Adrenal gland (tissue), 12 donors: ENCODE measurements around the gene KRT31. TPM values are rescaled to one million over a fixed set of nuclear protein-coding genes. Genes with fewer than 3 reads are reported as not detected.
"Not testable (repeated sequence)": the region's sequence is repeated elsewhere in the genome, so short reads cannot be mapped to it uniquely, and the experiment has no call there.

Experiments used
- DNase-seq, 7 donors: peaks; one replicate each; pipeline ENCODE4 v3.0.0-alpha.2; 2019 to 2020
- H3K27ac ChIP-seq, 5 donors: fragments of 200-600 bp; sonication (generic) in 4 of 5; 1 replicate in 3 of 5; 2 replicates in 2 of 5; pipeline versions ENCODE4 v1.5.1 to v1.8.0; 2016 to 2020; ENCODE audit warnings: mild to moderate bottlenecking in 1 of 5
- H3K27me3 ChIP-seq: fragments of 200-600 bp; 2 replicates; pipeline ENCODE4 v1.8.0; 2021
- H3K36me3 ChIP-seq, 2 donors: fragments of 200-600 bp; replicated peaks in 1 of 2; 1 replicate in 1 of 2; 2 replicates in 1 of 2; pipeline versions ENCODE4 v1.5.1 to v1.8.0; 2018 to 2022
- H3K4me1 ChIP-seq, 2 donors: fragments of 200-600 bp; replicated peaks in 1 of 2; 1 replicate in 1 of 2; 2 replicates in 1 of 2; pipeline versions ENCODE4 v1.5.1 to v1.8.0; 2018 to 2021
- H3K4me3 ChIP-seq, 4 donors: fragments of 200-600 bp; sonication (generic) in 3 of 4; one replicate each; pipeline ENCODE4 v1.5.1; 2016 to 2018
- H3K9me3 ChIP-seq, 3 donors: fragments of 200-600 bp; sonication (generic) in 1 of 3; replicated peaks in 1 of 3; 1 replicate in 2 of 3; 2 replicates in 1 of 3; pipeline versions ENCODE4 v1.5.1 to v1.8.0; 2016 to 2021
- POLR2A ChIP-seq, 2 donors: fragments of 450-650 bp; IDR thresholded peaks; one replicate each; pipeline ENCODE4 v1.6.1; 2017; ENCODE audit warnings: antibody characterized with exemption in 2 of 2, mild to moderate bottlenecking in 2 of 2, moderate library complexity in 1 of 2
- WGBS, 4 donors: extraction: QIAGEN DNeasy Blood & Tissue Kit in 2 of 4; methylation state at CpG; one replicate each; pipeline versions ENCODE4 v1.1.5 to v1.1.7; 2013 to 2017; 5-methylcytosine and 5-hydroxymethylcytosine counted together
- intact Hi-C, 2 donors: fragments of 100-400 bp; cut with DNase I; formaldehyde crosslinking; loops; one replicate each; pipeline versions ENCODE4 v1.14.1 to v1.15.0; 2022 to 2023
- polyA plus RNA-seq, 3 donors: library from polyadenylated mRNA; stranded (reverse); fragments of 200-250 nt in 2 of 3; fragments of 350-450 nt in 1 of 3; fragmentation: Illumina TruSeq in 1 of 3; extraction: RNeasy Lipid Tissue Mini Kit (QIAGEN cat#74804) in 1 of 3; gene quantifications; one replicate each; pipeline ENCODE4 v1.2.3, GENCODE V29; 2013 to 2014
- total RNA-seq, 9 donors: library from RNA; depleted of rRNA in 4 of 9; stranded (reverse); fragments of >200 nt in 4 of 9; fragments of 120-200 nt in 1 of 9; fragmentation: NEBNext Ultra II Directional in 1 of 9; extraction: Animal tissue kit (Norgen Biotek cat#: 25700) in 1 of 9; gene quantifications; one replicate each; pipeline versions ENCODE4 v1.1.0 to v1.2.4, GENCODE V29; 2013 to 2023
- TF ChIP-seq, protein P1 (sequence below), 6 experiments: fragments of 450-650 bp in 4 of 6; fragments of 200-600 bp in 2 of 6; sonication (generic) in 1 of 6; IDR thresholded peaks; 1 replicate in 5 of 6; 2 replicates in 1 of 6; pipeline versions ENCODE4 v1.5.1 to v1.8.0; 2016 to 2021; ENCODE audit warnings: antibody characterized with exemption in 6 of 6, mild to moderate bottlenecking in 2 of 6, moderate library complexity in 1 of 6
- donor health status: healthy with polysubstance abuse.
- donor health status: Bipolar disorder and iron deficiency.
- donor health status: DM: yes; HTN: yes; CAD: no.
- donor health status: DM: no; HTN: no; CAD: no.
- donor health status: DM: no; HTN: no; CAD: no.
- donor health status: DM: yes; HTN: yes; CAD: no.

KRT31 gene
- total and polyA plus RNA-seq, 12 donors, result not detected

DNA sequence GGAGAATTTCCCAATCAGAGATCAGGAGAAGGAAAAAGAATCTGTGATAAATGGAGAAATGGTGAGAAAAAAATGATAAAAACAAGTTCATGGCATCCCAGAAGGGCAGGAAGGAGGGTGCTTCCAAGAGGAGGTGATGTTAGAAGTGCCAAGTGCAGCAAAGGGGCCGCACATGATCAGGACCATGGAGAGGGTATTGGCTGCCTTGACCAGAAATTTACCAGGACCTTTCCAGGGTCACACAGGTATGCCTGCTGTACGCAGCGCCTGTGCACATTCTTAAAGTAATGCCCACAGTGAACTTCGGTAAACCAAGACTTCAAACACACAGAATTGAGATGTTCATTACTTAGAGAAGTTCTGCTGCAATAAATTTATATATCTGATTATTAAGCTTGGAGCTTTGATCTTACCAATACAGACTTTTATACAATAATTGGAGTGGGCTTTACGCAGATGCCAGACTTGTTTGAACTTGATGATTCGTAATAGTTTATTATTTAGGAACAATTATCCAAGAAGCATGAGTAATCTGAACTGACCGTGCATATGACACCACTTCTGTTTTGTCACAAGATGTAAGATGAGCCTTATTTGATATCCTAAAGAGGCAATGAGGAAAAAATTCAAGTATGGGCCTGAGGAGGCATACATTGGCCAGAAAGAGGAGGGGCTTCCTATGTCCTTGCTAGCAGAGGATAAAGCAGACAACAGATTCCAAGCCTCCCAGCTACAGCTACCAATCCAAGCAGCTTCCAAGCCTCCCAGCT, 44.6 kb downstream of the KRT31 start:
- 72 to 81% (median 78%) methylated on average over 7 of the region's 7 CpGs for WGBS, 4 donors
- intact Hi-C loops, result no loop called here

DNA sequence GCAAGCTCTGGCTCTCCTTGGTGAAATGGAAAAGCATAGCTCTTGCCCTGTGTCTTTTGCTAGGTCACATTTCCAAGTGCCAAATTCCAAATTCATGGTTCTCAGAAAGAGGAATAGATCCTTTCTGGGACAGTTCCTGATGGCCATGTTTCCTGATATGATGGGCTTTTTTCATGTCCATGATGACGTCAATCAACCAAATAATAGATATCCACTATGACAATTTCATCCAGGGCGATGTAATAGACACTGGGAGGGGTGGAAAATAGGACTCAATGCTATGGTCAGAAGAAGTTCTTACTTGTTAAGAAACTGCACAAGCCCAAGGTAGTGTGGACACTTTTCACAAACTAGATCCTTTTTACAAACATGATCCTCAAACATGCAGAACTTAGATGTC, 46.2 kb downstream of the KRT31 start:
- no peak overlapping the region for H3K4me3 ChIP-seq
- H3K27ac ChIP-seq, result no peak overlapping the region
- no peak for DNase-seq
- no peaks in the 10 kb centered on the region for H3K36me3 ChIP-seq
- 76 to 84% (median 82%) methylated on average over 2 of the region's 2 CpGs for WGBS, 4 donors
- H3K27me3 ChIP-seq, result no peaks in the 10 kb centered on the region
- no peaks in the 10 kb centered on the region for H3K4me1 ChIP-seq
- no peaks in the 10 kb centered on the region for H3K9me3 ChIP-seq
- TF ChIP-seq, protein P1, sequence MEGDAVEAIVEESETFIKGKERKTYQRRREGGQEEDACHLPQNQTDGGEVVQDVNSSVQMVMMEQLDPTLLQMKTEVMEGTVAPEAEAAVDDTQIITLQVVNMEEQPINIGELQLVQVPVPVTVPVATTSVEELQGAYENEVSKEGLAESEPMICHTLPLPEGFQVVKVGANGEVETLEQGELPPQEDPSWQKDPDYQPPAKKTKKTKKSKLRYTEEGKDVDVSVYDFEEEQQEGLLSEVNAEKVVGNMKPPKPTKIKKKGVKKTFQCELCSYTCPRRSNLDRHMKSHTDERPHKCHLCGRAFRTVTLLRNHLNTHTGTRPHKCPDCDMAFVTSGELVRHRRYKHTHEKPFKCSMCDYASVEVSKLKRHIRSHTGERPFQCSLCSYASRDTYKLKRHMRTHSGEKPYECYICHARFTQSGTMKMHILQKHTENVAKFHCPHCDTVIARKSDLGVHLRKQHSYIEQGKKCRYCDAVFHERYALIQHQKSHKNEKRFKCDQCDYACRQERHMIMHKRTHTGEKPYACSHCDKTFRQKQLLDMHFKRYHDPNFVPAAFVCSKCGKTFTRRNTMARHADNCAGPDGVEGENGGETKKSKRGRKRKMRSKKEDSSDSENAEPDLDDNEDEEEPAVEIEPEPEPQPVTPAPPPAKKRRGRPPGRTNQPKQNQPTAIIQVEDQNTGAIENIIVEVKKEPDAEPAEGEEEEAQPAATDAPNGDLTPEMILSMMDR (IDR thresholded peaks at IDR 0.05), result no peak
- no peak for TF ChIP-seq POLR2A (IDR thresholded peaks at IDR 0.05)
- intact Hi-C loops, result no loop called here

More for the DNA sequence above, 44.6 kb downstream of the KRT31 start:
- no peak for DNase-seq
- TF ChIP-seq POLR2A (IDR thresholded peaks at IDR 0.05), result no peak
- TF ChIP-seq, protein P1 (IDR thresholded peaks at IDR 0.05), result no peak
- H3K27ac ChIP-seq, result no peak overlapping the region
- H3K4me3 ChIP-seq, result no peak overlapping the region
- no peaks in the 10 kb centered on the region for H3K36me3 ChIP-seq
- no peaks in the 10 kb centered on the region for H3K27me3 ChIP-seq
- no peaks in the 10 kb centered on the region for H3K9me3 ChIP-seq
- H3K4me1 ChIP-seq, result no peaks in the 10 kb centered on the region

DNA sequence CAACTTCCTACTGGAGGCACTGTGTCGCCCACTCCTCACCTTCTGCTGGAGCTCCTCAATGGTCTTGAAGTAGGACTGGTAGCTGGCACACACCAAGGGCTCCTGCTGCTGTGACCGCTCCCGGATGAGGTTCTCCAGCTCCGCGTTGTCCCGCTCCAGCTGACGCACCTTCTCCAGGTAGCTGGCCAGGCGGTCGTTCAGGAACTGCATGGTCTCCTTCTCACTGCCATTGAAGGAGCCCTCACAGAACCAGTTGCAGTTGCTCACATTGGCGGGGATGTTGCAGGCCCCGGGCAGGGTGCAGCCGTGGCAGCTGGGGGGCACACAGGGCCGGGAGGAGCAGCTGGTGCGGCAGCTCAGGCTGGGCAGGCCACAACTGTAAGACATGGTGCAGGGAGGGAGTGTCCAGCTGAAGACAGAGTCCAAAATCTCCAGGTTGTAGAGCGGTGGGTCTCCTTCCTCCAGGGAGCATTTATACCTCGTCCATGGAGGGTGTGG, 47.0 kb downstream of the KRT31 start, which contains the start of gene KRT33A:
TSS of gene KRT33A (minus strand) at position 448 of the 498 bp plus-strand sequence. CDS start at position 387, 61 bp downstream.
- H3K4me3 ChIP-seq, H3K9me3 ChIP-seq, DNase-seq, H3K4me1 ChIP-seq, H3K27me3 ChIP-seq, intact Hi-C loops, H3K27ac ChIP-seq, H3K36me3 ChIP-seq: not testable (repeated sequence)
- WGBS, 4 donors, result 87 to 96% (median 89%) methylated on average over 10 to 16 of the region's 16 CpGs

DNA sequence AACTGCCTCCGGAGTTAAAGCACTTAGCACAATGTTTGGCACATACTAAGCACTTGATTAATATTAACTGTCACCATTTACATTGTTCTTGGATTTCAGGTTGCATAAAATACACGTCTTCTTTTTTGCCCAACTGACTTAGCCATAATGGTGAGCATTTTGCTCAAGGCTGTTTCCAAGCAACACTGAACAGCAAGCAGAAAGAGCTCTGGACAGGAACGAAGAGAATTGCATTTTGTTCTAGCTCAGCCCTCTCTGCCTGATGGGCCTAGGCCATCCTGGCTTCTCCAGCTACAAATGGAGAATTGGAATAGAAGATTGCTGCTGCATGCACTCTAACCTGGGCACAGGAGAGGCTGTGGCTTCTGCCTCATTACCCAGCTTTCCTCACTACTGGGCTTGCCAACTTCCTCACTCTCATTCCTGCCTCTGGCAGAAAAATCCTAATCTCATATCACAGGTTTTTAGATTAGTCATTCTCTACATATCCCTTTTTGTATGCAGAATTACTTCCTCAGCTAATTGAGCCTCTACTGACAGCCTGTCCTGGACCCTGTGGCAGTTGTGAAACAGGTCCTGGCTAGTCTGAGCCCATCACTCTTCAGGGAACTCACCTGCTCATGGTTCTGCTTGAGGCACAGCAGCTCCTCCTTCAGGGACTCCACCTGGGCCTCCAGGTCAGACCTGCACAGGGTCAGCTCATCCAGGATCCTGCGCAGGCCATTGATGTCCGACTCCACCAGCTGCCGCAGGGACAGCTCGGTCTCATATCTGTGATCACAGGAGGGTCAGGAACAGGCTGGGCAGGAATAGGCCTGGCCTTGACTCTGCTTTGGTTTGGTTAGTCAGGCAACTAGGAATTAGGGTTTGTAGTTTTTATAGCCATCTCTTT, 49.3 kb downstream of the KRT31 start:
- no peak for DNase-seq
- Histone ChIP-seq H3K4me1 (no peaks in the 10 kb centered on the region), H3K4me3 (no peak overlapping the region), H3K36me3 (no peaks in the 10 kb centered on the region), H3K9me3 (no peaks in the 10 kb centered on the region), H3K27me3 (no peaks in the 10 kb centered on the region), H3K27ac (no peak overlapping the region)
- TF ChIP-seq, protein P1 (IDR thresholded peaks at IDR 0.05), result no peak
- no peak for TF ChIP-seq POLR2A (IDR thresholded peaks at IDR 0.05)
- intact Hi-C loops, result no loop called here
- WGBS, 4 donors, result 71 to 89% (median 84%) methylated on average over 3 to 7 of the region's 7 CpGs

DNA sequence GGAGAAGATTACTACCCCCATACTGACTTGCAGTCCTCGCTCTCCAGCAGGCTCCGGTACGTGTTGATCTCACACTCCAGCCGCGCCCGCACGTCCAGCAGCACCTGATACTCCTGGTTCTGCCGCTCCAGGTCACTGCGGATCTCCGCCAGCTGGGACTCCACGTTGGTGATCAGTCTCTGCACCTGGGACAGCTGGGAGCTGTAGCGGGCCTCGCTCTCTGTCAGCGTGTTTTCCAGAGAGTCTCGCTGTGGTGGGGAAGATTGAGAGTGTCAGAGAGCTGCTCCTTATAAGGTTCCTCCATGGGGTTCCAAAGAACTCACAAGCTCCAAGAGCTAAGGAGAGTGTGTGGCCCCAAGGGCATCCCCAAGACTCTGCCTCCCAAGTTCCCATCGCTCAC, 51.0 kb downstream of the KRT31 start:
- H3K4me1 ChIP-seq, H3K27me3 ChIP-seq, H3K36me3 ChIP-seq, H3K9me3 ChIP-seq, intact Hi-C loops, H3K4me3 ChIP-seq, DNase-seq, H3K27ac ChIP-seq: not testable (repeated sequence)
- 92 to 97% (median 94%) methylated on average over 15 to 16 of the region's 16 CpGs for WGBS, 4 donors
